Activated CD8-positive, alpha-beta T cell treated with anti-CD3 and anti-CD28 coated beads, Interleukin-2, amount 10 ng/mL, durations not matched to agents 7 days and 5 days (primary cell): ENCODE results near the gene RANBP10. TPM values are rescaled to one million over a fixed set of nuclear protein-coding genes. Genes with fewer than 3 reads are reported as not detected.

Source experiments
- total RNA-seq, 2 experiments: library from RNA; stranded (reverse); gene quantifications; one replicate each; pipeline ENCODE4 v1.2.3, GENCODE V29; 2021

Gene RANBP10
- total RNA-seq, 2 experiments from 2014 or later: 25.9 to 30.5 TPM

Other genes with a start within 250 kb of the RANBP10 start
- gene CTCF, start 244.0 kb downstream of the RANBP10 start, total RNA-seq: 10 to 100 TPM; 77.4 to 79.8 TPM
- 100 to 1,000 TPM; 192 to 196 TPM for gene CARMIL2, start 161.4 kb downstream of the RANBP10 start, total RNA-seq
- gene ACD, start 146.3 kb downstream of the RANBP10 start, total RNA-seq: 10 to 100 TPM; 51.4 to 51.6 TPM
- gene PARD6A, start 145.6 kb downstream of the RANBP10 start, total RNA-seq: 10 to 100 TPM; 13.2 to 14.7 TPM
- 1 to 10 TPM; 7.0 TPM for gene ENKD1, start 139.8 kb downstream of the RANBP10 start, total RNA-seq
- gene C16orf86, start 139.7 kb downstream of the RANBP10 start, total RNA-seq: 1 to 10 TPM; 2.3 to 2.5 TPM
- gene GFOD2, start 87.2 kb downstream of the RANBP10 start, total RNA-seq: 10 to 100 TPM; 12.5 to 14.0 TPM
- under 1 TPM; 0.47 to 0.63 TPM for gene TSNAXIP1, start 329 bp upstream of the RANBP10 start, total RNA-seq
- gene THAP11, start 35.8 kb upstream of the RANBP10 start, total RNA-seq: 10 to 100 TPM; 50.2 to 52.4 TPM
- 100 to 1,000 TPM; 125 to 134 TPM for gene NUTF2, start 40.4 kb upstream of the RANBP10 start, total RNA-seq
- gene CENPT, start 41.1 kb upstream of the RANBP10 start, total RNA-seq: 10 to 100 TPM; 58.9 to 63.6 TPM
- 100 to 1,000 TPM; 111 to 113 TPM for gene EDC4, start 66.5 kb upstream of the RANBP10 start, total RNA-seq
- gene NRN1L, start 78.3 kb upstream of the RANBP10 start, total RNA-seq: 1 to 10 TPM; 1.2 to 1.4 TPM
- 10 to 100 TPM; 20.0 to 22.8 TPM for gene PSKH1, start 86.7 kb upstream of the RANBP10 start, total RNA-seq
- gene CTRL, start 125.3 kb upstream of the RANBP10 start, total RNA-seq: 1 to 10 TPM; 5.5 TPM
- 100 to 1,000 TPM; 257 to 275 TPM for gene PSMB10, start 130.3 kb upstream of the RANBP10 start, total RNA-seq
- gene LCAT, start 137.6 kb upstream of the RANBP10 start, total RNA-seq: 10 to 100 TPM; 22.4 to 23.1 TPM
- 10 to 100 TPM; 42.5 TPM for gene SLC12A4, start 162.1 kb upstream of the RANBP10 start, total RNA-seq
- not detected for gene DPEP3, start 173.9 kb upstream of the RANBP10 start, total RNA-seq
- gene DPEP2, start 192.9 kb upstream of the RANBP10 start, total RNA-seq: 1 to 10 TPM; 5.6 to 5.9 TPM
- gene DPEP2NB, start 209.4 kb upstream of the RANBP10 start, total RNA-seq: not detected
- gene DDX28, start 216.7 kb upstream of the RANBP10 start, total RNA-seq: 10 to 100 TPM; 13.6 to 13.9 TPM
- 10 to 100 TPM; 24.1 to 25.2 TPM for gene DUS2, start 216.7 kb upstream of the RANBP10 start, total RNA-seq